ENCODE measurements around the gene FOXC1.

GRCh38 chr6:1644516-1645060, 34.9 kb downstream of the FOXC1 start:
- no peak for TF ChIP-seq POLR2A (IDR thresholded peaks at IDR 0.05)
- TF ChIP-seq CTCF (IDR thresholded peaks at IDR 0.05 in 4 of 5, conservative IDR thresholded peaks at IDR 0.05 in 1 of 5) = no peak
